ENCODE results near the gene ZBED4.

ZBED4 gene

GRCh38 chr22:49855251-49855911 lies 1.7 kb downstream of the ZBED4 start:
- no peak for DNase-seq (ENCODE audit: low read depth)

- DNase-seq (ENCODE audit: low read depth): no peak
Measured at GRCh38 chr22:49856343-49856742, 2.7 kb downstream of the ZBED4 start.

- DNase-seq (ENCODE audit: low read depth): no peak
Measured at GRCh38 chr22:49856766-49857618, 3.3 kb downstream of the ZBED4 start.

GRCh38 chr22:49858827-49859226 lies 5.2 kb downstream of the ZBED4 start:
- DNase-seq (ENCODE audit: low read depth): no peak

- DNase-seq (ENCODE audit: low read depth): no peak
Measured at GRCh38 chr22:49861642-49862495, 8.2 kb downstream of the ZBED4 start.

GRCh38 chr22:49862496-49862776 lies 8.8 kb downstream of the ZBED4 start:
- no peak for DNase-seq (ENCODE audit: low read depth)

GRCh38 chr22:49863931-49864330 lies 10.3 kb downstream of the ZBED4 start:
- no peak for DNase-seq (ENCODE audit: low read depth)

GRCh38 chr22:49865156-49865555 lies 11.5 kb downstream of the ZBED4 start:
- no peak for DNase-seq (ENCODE audit: low read depth)

- no peak for DNase-seq (ENCODE audit: low read depth)
Measured at GRCh38 chr22:49866134-49866533, 12.5 kb downstream of the ZBED4 start.

GRCh38 chr22:49866646-49867045 lies 13.0 kb downstream of the ZBED4 start:
- no peak for DNase-seq (ENCODE audit: low read depth)

- DNase-seq (ENCODE audit: low read depth): no peak
Measured at GRCh38 chr22:49867303-49868265, 13.9 kb downstream of the ZBED4 start.

- no peak for DNase-seq (ENCODE audit: low read depth)
Measured at GRCh38 chr22:49869086-49869830, 15.6 kb downstream of the ZBED4 start.

GRCh38 chr22:49869845-49870712 lies 16.4 kb downstream of the ZBED4 start:
- DNase-seq (ENCODE audit: low read depth): no peak

- no peak for DNase-seq (ENCODE audit: low read depth)
Measured at GRCh38 chr22:49871482-49871881, 17.8 kb downstream of the ZBED4 start.

- DNase-seq (ENCODE audit: low read depth): no peak
Measured at GRCh38 chr22:49872347-49872746, 18.7 kb downstream of the ZBED4 start.

- no peak for DNase-seq (ENCODE audit: low read depth)
Measured at GRCh38 chr22:49873228-49873940, 19.7 kb downstream of the ZBED4 start.

- DNase-seq (ENCODE audit: low read depth): no peak
Measured at GRCh38 chr22:49877642-49878041, 24.0 kb downstream of the ZBED4 start.

GRCh38 chr22:49878206-49878605 lies 24.6 kb downstream of the ZBED4 start:
- DNase-seq (ENCODE audit: low read depth): no peak

GRCh38 chr22:49879871-49880270 lies 26.2 kb downstream of the ZBED4 start:
- DNase-seq (ENCODE audit: low read depth): no peak

Data from fibroblast of the conjunctiva (primary cell).